Testis (tissue), 2 donors: ENCODE measurements around the gene XRN2.

ENCODE experiments used
- CTCF ChIP-seq, 3 experiments: fragments of 450-650 bp in 2 of 3; fragments of 200-600 bp in 1 of 3; sonication (generic) in 1 of 3; IDR thresholded peaks; one replicate each; pipeline ENCODE4 v1.5.1; 2016 to 2019; ENCODE audit warnings: antibody characterized with exemption in 3 of 3, mild to moderate bottlenecking in 2 of 3, moderate library complexity in 1 of 3
- POLR2A ChIP-seq: fragments of 450-650 bp; IDR thresholded peaks from one replicate; pipeline ENCODE4 v1.6.1; 2017; ENCODE audit warnings: antibody characterized with exemption, mild to moderate bottlenecking, moderate library complexity

- TF ChIP-seq CTCF (IDR thresholded peaks at IDR 0.05): no peak
- TF ChIP-seq POLR2A: no peak
Measured at GRCh38 chr20:21430020-21430419, 126.9 kb downstream of the XRN2 start.
